ENCODE data around the gene LIME1.
"Not testable (repeated sequence)": the region's sequence is repeated elsewhere in the genome, so short reads cannot be mapped to it uniquely, and the experiment has no call there.

Gene LIME1

GRCh38 chr20:63708301-63709148, 27.9 kb upstream of the LIME1 start:
- FAIRE-seq = no peak

- no peak for FAIRE-seq
These were observed 27.3 kb upstream of the LIME1 start for GRCh38 chr20:63709149-63709527.

DNA sequence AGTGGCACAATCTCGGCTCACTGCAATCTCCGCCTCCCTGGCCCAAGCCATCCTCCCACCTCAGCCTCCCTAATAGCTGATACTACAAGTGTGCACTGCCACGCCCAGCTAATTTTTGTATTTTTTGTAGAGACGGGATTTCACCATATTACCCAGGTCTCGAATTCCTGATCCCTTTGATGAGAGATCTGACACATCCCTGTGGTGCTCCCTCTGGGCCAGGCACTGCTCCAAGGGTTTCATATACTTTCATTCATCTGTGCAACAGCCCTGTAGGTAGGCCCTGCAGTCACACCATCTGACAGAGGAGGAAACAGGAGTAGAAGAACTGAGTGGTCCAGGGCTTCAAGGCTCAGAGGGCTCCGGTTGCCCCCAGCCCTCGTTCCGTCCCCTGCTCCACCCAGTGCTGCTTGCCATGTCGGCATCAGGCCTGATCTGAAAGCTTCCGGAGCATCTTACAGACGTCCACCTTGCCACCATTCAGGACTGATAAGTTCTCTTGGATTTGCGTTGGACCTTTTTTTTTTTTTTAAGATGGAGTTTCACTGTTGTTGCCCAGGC, 25.3 kb upstream of the LIME1 start:
- no peak for FAIRE-seq

- no peak for FAIRE-seq
These were observed 24.3 kb upstream of the LIME1 start for GRCh38 chr20:63712191-63712590.

DNA sequence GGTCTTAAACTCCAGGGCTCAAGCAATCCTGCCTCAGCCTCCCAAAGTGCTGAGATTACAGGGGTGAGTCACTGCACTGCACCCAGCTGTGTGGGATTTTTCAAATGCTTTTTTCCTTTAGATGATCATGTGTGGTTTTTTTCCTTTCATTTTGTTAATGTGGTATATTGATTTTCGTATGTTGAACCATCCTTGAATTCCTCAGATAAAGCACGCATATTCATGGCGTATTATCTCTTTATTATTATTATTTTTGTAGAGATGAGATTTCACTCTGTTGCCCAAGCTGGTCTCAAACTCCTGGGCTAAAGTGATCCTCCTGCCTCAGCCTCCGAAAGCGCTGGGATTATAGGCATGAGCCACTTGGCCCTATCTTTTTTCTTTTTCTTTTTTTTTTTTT, 21.6 kb upstream of the LIME1 start:
- FAIRE-seq = no peak

DNA sequence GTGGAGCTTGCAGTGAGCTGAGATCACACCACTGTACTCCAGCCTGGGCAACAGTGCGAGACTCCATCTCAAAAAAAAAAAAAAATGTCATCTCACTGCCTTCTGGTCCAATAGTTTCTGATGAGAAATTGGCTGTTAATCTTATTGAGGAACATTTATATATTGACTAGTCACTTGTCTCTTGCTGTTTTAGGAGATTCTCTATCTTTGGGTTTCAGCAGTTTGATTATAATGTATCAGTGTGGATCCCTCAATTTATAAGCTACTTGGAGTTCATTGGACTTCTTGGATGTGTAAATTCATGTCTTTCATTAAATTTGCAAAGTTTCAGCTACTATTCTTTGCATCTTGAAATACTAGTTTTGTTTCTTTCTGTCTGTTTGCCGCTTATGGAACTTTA, 17.5 kb upstream of the LIME1 start:
- FAIRE-seq = no peak

- not testable (repeated sequence) for FAIRE-seq
These were observed 13.4 kb upstream of the LIME1 start for GRCh38 chr20:63722967-63723622.

GRCh38 chr20:63730189-63730733, 6.2 kb upstream of the LIME1 start:
- not testable (repeated sequence) for FAIRE-seq

DNA sequence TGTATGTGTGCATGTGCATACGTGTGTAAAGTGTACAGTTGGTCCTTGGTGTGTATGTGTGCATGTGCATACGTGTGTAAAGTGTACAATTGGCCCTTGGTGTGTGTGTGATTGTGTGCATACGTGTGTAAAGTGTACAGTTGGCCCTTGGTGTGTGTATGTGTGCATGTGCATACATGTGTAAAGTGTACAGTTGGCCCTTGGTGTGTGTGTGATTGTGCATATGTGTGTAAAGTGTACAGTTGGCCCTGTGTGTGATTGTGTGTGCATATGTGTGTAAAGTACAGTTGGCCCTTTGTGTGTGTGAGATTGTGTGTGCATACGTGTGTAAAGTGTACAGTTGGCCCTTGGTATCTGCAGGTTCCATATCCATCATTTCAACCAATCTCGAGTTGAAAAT, 5.1 kb upstream of the LIME1 start:
- no peak for FAIRE-seq

DNA sequence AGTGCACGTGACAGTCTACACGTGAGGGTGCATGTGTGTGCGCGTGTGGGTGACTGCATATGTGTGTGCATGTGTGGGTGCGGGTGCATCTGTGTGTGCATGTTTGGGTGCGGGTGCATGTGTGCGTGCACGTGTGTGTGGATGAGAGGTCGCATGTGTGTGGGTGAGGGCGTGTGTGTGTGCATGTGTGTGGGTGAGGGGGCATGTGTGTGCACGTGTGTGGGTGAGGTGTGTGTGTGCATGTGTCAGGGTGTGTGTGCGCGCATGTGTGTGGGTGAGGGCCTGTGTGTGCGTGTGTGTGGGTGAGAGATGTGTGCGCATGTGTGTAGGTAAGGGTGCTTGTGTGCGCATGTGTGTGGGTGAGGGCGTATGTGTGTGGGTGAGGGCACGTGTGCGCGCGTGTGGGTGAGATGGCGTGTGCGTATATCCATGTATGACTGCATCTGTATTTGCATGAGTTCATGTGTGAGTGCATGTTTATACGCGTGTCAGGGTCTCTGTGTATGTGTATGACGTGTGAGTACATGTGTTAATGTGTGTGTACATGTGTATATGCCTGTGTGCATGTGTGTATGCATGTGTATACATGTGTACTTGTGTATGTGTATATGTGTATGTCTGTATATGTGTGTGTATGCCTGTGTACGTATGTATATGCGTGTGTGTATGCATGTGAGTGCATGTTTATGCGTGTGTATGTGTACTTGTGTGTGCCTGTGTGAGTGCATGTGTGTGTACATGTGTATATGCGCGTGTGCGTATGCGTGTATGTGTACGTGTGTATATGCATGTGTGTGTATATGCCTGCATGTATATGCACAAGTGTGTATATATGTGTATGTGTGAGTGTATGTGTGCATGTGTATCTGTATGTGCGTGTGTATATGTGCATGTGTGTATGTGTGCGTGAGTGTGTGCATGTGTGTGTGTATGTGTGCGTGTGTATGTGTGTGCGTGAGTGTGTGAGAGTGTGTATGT, 4.1 kb upstream of the LIME1 start:
- FAIRE-seq = no peak

DNA sequence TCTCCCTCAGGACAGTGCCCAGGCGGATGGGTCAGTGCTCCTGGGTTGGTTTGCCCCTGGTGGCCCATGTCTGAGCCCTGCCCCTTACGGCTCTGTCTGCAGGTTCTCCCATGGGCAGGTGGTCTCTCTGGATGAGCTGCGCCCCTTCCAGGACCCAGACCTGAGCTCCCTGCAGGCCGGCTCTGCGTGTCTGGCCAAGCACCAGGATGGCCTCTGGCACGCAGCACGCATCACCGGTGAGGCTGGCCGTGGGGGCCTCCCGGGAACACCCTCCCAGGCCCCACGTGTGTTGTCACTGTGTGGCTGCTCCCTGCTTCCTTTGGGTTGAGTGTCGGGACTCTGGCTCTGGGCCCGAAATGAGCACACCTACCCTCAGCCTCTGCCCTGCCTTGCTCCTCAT, 3.3 kb upstream of the LIME1 start:
- no peak for FAIRE-seq

DNA sequence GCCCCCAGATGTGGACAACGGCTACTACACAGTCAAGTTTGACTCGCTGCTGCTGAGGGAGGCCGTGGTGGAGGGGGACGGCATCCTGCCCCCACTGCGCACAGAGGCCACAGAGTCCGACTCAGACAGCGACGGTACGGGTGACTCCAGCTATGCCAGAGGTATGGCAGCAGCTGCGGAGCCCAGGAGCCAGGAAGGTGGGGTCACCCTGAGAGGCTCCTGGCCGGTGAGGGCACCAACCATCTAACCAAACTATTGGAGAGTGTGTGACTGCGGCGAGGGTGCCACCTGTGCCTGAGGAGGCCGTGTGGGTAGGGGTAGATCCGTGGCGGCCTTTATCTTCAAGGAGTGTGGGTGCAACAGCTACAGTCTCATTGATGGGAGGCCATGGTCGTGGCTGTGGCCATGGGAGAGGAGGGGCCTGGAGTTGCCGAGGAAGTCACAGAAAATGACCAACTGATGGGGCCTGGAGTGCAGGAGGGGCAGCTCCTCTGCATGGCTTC, 2.8 kb upstream of the LIME1 start:
- no peak for FAIRE-seq

- FAIRE-seq = no peak
These were observed 2.1 kb upstream of the LIME1 start for GRCh38 chr20:63734111-63734945.

GRCh38 chr20:63734946-63735858, 1.3 kb upstream of the LIME1 start:
- FAIRE-seq = no peak

GRCh38 chr20:63736893-63737694, 630 bp downstream of the LIME1 start:
- no peak for FAIRE-seq

DNA sequence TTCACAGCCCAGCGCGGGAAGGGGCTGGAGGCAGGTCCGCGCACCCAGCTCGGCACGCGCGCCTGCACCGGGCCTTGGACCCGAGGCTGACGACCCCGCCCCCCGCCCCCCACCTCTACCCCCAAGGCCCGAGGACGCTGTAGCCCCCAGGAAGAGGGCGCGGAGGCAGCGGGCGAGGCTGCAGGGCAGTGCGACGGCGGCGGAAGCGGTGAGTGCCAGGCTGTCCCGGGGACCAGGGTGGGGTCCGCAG, 1.2 kb downstream of the LIME1 start:
- no peak for FAIRE-seq

GRCh38 chr20:63737945-63738686, 1.7 kb downstream of the LIME1 start:
- no peak for FAIRE-seq

- FAIRE-seq = no peak
These were observed 2.2 kb downstream of the LIME1 start for GRCh38 chr20:63738687-63739129.
